GM19240 (cell line): ENCODE data around the gene LRRC49.
"Not testable (repeated sequence)": the region's sequence is repeated elsewhere in the genome, so short reads cannot be mapped to it uniquely, and the experiment has no call there.

ENCODE experiments used
- DNase-seq: peaks from one replicate; pipeline ENCODE4 v3.0.0; 2011; ENCODE audit warnings: low spot score; ENCODE audit not compliant: insufficient read length

LRRC49 gene

DNA sequence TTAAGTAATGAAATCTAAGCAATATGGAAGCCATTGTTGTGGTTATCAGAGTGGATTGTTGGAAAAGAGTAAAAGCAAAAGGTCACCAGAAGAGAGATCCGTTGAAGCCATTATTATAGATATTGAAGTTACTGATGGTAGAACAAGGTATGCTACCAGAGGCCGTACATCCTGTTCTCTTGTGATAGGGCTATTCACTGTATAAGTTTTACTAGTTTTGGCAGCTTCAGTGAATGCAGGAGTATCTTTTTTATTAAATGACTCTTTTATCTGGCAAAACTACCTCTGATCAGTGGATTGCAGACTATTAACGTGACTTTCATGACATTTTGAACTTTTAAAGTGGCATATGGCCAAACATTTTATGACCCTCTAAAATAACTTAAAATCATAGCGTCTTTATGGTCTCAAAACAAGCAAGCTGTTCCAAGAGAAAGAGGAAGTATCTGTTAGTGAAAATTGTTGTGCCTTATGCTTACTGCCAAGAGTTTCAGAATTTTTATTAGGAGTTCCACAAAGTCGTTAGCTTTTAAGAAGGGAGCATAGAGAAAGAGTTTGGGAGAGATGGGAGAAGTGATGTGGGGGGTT is 102.9 kb downstream of the LRRC49 start:
- DNase-seq = no peak

DNA sequence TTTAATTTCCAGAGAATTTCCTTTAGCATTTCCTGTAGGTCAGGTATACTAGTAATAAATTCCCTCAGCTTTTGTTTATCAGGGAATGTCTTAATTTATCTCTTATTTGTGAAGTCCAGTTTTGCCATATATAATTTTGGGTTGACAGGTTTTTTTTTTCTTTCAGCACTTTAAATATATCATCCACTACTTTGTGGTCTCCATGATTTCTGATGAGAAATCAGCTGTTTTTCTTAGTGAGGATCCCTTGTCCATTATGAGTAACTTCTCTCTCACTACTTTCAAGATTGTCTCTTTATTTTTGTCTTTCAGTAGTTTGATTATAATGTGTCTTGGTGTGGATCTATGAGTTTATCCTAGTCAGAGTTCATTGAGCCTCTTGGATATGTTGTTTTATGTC is 105.7 kb downstream of the LRRC49 start:
- no peak for DNase-seq

DNA sequence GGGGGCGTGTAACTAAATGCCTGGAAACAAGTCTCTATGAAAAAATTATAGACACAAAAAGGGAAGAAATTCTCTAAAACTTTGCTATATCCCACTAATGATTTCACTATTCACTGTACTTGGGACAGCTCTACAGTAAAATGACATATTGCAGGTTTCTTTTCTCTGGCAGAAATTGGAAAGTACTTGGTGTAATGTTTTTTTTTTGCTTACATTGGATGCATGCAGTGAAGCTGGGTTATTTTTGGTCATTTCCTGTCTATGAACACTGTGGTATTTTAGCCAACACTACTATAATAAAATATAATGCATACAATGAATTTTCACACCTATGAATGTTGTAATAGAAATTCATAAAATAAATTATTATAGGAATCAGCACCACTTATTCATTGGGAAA is 109.7 kb downstream of the LRRC49 start:
- DNase-seq = no peak

DNA sequence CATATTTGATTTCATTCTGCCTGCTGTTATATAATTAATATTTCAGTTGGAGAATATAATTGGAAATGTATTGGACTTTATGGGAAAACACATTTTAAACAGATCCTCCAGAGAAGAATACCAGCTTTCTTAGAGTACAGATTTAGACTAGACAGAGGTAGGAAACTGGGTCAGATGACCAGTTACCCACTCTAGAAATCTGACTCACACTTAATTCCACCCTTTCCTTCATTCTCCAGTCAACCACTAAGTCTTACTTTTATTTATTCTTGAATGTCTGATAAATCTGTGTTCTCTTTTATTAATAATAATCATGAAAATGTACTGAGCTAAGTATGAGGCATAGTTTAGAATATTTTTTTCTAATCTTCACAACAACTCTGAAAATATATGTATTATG is 110.7 kb downstream of the LRRC49 start:
- DNase-seq = no peak

DNA sequence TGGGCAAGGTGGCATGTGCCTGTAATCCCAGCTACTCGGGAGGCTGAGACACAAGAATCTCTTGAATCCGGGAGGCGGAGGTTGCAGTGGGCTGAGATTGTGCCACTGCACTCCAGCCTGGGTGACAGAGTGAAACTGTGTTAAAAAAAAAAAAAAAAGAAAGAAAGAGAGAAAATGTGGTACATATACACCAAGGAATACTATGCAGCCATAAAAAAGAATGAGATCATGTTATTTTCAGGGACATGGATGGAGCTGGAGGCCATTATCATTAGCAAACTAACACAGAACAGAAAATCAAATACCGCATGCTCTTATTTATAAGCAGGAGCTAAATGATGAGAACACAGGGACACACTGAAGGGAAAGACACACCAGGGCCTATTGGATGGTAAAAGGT is 111.9 kb downstream of the LRRC49 start:
- not testable (repeated sequence) for DNase-seq

DNA sequence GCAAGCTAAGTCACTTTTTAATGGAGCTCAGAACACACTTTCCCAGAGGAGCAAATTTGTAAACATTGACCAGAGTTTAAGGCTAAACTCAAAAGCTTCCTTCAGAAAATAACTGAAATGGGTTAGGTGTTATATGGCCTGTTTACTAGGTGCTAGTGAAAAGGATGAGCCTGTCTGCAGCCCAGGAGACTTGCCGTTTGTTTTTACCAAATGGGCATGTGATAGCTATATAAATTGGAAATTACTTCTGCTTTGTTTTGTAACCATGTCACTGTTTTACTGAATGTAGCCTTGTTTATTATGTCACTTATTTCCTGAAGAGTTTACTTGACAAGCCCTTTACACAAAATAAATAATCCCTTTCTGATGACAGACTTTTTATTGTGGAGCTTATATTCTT is 113.3 kb downstream of the LRRC49 start:
- DNase-seq = no peak

DNA sequence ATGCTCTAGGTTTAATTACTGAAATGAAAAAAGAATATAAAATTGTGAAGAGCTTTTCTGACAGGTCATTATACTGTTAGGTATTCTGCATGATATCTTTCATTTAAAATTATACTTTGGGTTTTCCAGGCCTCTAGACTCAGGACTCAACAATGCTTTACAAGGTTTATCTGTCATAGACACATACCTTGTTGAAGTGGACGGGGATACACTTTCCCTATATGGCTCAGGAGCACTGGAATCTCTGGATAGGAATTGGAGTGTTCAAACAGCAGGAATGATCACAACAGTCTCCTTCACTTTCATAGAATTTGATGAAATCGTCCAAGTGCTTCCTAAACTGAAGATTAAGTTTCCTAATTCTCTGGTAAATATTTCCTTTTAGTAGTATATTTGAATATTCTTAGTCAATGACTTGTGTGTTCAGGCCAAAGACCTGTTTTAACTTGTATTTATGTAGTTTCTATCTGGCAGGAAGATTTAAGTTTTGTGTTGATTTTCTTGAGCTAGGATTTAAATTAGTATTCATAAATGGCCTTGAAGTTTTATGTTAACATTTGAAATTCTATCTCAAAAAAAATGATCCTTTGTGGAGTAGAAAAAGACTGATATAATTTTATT is 115.7 kb downstream of the LRRC49 start:
- DNase-seq = no peak

DNA sequence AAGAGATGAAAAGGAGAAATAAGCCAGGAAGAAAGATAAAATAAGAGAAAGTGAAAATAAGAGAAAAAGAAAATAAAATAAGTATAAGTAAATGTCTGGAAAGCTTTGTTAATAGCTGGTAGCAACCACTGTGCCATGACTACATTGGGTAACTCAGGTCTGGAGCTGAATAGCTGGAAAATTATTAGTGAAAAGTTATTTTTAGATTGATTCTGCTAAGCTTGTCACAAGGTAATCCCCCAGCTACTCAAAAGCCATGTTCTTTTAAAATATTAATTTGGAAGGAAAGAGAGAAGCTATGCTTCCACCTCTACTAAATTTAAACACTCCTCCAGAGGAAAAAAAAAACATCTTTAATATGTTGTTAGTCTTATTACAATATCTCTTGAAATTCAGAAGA is 117.8 kb downstream of the LRRC49 start:
- DNase-seq = no peak

DNA sequence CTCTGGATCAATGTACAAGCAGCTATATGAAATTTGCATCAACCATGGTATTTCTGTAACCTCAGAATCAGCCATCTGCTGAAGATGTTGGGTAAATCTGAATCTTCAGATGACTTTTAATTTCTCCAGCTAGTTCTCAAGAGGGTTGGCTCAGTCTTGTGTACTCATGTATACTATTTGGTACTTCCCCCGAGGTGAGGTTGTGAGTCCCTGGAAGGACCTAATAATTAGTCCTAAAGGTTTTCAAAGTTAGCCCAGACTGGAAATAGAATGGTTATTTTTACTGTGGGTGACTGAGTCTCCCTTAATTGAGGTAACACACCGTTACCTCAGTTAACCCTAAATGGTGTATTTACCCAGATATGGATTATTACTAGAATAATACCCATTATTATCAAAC is 118.4 kb downstream of the LRRC49 start:
- DNase-seq = no peak

DNA sequence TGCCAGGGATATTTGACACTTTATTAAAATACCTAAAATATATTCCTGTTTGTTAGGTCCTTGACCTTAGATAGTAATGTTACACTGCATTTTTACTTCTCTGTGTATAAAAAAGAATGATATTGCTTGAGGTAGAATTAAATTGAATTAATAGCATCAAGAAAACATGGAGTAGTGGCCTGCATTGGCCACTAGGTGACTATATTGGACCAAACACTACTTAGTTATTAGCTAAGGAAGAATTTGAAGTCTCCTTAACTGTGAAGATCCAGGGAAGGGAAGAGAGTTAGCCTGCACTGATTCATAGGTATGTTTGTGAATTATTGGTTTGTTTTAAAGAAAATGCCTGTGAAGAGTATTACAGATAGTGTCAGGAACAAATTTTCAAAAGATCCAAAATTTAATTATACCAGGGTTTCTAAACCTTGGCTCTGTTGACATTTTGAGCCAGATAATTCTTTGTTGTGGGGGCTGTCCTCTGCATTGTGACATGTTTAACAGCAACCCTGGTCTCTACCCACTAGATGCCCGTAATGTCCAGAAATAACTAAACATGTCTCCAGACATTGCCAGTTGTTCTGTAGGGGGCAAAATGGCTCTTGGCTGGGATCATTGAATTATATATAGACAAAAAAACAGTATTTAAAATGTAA is 119.0 kb downstream of the LRRC49 start:
- DNase-seq = no peak

DNA sequence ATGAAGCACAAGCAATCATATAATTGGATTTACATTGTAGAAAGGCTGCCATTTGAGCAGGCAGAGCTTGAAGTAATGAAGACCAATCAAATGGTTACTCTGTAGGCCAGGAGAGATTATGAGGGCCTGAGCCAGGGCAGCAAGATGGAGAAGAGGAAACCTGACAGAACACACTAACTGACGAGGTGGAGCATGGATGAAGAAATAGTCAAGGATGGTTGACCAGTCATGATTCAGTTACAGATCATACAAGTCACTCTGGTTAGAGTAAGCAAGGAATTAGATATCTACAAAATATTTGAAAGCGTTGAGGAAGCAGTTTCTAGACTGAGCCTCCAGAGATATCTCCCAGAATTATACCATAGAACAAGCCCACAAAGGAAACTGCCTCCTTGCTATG is 120.8 kb downstream of the LRRC49 start:
- no peak for DNase-seq

DNA sequence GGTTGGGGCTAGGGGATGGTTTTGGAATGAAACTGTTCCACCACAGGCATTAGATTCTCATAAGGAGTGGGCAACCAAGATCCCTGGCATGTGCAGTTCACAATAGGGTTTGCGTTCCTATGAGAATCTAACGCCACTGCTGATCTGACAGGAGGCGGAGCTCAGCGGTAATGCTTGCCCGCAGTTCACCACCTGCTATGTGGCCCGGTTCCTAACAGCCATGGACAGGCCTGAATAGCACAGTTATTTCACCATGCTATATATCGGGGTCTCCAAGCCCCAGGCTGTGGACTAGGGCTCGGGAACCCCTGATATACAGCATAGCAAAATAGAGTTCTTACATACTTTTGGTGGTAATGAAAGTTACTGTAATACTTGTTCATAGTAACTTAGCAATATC is 122.7 kb downstream of the LRRC49 start:
- DNase-seq = no peak

DNA sequence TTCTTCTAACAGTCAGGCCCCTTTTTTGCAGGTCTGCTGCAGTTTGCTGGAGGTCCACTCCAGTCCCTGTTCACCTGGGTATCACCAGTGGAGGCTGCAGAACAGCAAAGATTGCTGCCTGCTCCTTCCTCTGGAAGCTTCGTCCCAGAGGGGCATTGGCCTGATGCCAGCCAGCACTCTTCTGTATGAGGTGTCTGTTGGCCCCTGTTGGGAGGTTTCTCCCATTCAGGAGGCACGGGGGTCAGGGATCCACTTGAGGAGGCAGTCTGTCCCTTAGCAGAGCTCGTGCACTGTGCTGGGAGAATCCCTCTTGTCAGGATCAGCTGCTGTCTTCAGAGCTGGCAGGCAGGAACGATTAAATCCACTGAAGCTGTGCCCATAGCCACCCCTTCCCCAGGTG is 138.6 kb downstream of the LRRC49 start:
- DNase-seq = not testable (repeated sequence)

DNA sequence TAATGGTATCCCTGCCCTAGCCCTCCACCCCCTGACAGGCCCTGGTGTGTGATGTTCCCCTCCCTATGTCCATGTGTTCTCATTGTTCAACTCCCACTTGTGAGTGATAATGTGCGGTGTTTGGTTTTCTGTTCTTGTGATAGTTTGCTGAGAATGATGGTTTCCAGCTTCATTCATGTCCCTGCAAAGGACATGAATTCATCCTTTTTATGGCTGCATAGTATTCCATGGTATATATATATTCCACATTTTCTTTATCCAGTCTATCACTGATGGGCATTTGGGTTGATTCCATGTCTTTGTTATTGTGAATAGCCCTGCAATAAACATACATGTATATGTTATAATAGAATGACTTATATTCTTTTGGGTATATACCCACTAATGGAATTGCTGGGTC is 142.9 kb downstream of the LRRC49 start:
- DNase-seq = not testable (repeated sequence)

DNA sequence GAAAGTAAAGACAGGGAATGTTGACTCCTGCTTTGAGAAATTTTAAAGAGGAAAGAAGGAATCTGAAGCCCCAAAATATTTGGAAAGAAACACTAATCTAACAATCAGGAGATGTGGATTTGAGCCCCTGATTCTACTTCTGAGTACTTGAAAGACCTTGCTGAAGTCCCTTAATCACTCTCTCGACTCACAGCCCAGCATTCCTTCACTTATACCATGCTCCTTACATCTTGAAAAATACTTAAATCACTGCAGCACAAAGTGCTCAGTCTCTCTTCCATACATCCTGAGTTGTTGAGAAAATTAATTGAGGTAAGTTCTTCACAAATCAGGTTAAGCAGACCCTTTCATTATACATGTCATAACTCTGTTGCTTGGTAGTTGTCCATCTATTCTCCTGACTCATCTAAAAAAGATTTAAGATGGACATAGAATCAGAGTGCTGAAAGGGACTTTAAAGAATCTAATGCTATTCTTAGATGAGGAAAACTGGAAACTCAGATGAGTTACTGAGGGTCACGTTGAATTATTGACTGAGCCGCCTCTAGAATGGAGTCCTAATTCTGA is 149.8 kb downstream of the LRRC49 start:
- DNase-seq = no peak

DNA sequence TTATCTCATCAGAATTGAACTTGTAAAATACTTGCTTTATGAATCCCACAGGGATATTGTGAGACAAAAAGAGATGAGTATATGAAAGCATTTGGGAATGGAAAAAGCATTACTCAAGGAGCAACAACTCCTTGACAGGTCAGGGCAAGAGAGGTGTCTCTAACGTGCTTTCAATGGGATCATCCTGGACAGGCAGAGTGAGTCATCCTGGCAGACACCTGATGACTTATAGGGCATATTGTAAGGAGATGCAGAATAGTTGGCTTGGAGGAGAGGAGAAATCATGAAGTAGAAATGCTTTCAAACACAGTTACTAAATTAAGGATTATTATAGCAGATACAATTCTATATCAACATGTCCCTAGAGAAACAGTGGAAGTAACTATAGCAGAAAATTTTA is 150.7 kb downstream of the LRRC49 start:
- DNase-seq = no peak

DNA sequence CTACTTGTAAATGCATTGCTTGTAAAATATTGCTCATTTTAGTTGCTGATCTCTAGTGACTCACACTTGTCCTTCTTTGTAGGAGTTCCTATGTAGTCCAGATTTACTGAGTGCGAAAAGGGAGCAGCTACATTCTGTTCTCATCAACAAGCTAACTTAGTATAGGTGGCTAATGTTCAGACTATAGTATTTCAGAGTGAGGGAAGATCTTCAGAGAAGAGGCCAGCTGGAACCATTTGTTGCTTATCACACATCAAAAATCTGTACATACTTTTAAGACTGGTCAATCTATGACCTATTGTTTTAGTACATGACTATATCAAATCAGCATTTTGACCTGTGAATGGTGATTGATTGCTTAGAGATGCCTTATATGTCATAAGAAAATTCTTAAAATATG is 151.4 kb downstream of the LRRC49 start:
- DNase-seq = no peak

DNA sequence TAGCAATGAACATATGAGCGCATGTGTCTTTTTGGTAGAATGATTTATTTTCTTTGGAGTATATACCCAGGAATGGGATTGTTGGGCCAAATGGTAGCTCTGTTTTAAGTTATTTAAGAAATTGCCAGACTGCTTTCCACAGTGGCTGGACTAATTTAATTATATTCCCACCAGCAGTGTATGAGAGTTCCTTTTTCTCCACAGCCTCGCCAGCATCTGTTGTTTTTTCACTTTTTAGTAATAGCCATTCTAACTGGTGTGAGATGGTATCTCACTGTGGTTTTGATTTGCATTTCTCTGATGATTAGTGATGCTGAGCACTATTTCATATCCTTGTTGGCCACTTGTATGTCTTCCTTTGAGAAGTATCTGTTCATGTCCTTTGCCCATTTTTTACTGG is 153.5 kb downstream of the LRRC49 start:
- not testable (repeated sequence) for DNase-seq

DNA sequence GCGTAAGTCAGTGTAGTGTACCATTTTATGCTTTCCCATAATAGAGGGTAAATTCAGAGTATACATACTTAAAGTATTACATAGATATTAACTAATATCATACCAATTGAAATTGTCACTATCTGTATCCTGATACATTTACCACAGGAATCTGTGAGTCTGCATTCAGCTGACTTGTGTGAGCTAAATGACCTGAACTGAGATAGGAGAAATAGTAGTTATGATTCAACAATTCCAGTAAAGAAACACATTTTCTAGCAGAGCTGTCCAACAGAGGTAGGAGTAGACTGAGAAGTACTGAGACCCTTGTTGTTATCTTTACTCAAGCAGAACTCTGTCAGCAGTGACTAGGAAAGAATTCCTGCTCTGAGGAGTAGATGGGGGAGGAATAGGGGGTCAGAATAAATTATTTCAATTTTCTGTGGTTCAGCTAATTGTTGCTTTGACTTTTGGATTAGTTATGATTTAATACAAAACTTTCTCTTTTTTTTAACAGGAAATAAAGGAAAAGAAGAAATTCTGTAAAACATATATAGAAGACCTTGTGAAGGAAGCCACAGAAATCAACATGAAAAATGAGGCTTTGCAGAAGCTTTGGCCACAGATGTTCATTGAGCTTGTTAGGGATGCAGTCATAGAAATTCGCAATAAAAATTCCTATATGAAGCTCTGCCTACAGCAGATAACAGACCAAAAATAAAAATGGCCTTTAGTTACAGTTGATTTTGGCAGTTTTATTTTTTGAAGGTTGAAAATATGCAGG is 156.5 kb downstream of the LRRC49 start:
- no peak for DNase-seq

DNA sequence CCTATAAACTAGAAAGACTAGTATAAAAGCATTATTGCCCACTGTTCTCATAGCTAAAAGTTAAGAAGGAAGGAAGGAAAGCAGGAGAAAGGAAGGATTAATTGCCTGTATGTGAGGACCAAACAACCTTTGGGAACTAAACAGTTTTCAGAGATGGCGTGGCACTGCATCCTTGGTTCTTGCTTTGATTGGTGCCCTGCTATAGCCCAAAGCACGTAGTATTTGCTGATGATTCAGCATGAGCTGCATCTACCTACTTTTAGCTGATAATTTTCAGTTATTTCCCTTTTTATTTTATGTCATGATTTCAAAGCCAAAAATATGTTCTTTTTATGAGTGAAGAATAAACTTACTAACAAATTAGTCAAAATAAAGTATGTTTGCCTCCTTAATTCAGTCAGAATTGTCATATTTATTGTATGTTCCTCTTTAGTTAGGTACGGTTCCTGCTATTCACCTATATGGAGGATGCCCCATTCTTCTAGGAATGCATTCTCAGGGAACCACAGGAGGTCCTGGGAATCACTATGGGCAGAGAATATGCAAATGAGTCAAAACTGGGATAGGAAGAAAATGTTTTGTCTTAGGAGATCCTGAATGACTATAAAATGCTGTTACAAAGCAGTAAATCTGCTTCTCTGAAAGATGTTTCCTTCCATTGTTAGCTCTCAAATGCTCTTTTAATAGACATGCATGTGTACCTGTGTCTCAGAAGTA is 157.2 kb downstream of the LRRC49 start:
- no peak for DNase-seq

DNA sequence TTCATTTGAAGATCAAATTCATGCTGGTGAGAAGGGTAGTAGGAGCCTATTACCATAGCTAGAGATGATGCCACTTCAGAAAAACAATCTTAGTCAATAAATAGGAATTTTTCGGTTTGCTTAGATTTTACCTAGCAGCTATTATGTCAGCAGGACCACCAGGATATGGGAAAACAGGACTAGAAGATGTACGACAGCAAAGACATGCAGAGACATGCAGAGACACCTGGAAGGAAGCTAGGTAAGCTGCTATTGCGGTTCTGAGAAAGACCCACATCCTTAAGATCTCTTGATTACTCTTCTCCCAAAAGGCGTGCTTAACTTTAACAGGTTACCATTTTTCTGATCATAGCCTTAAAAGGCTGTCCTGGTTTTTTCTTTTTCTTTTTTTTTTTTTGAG is 157.8 kb downstream of the LRRC49 start:
- no peak for DNase-seq
